GM19099 (cell line): ENCODE measurements around the gene NSG1.

Source experiments
- POLR2A ChIP-seq: IDR thresholded peaks from 3 replicates; pipeline ENCODE4 v1.6.1; 2011; ENCODE audit warnings: low read depth; ENCODE audit not compliant: insufficient read length; ENCODE audit errors: extremely low read depth

Gene NSG1

GRCh38 chr4:4362991-4363697, 23.8 kb upstream of the NSG1 start:
- TF ChIP-seq POLR2A, result no peak

GRCh38 chr4:4364061-4364460, 22.8 kb upstream of the NSG1 start:
- no peak for TF ChIP-seq POLR2A

GRCh38 chr4:4364486-4365208, 22.3 kb upstream of the NSG1 start:
- TF ChIP-seq POLR2A, result no peak

- no peak for TF ChIP-seq POLR2A
These were observed 17.9 kb upstream of the NSG1 start for GRCh38 chr4:4368809-4369580.

- TF ChIP-seq POLR2A, result no peak
These were observed 12.4 kb upstream of the NSG1 start for GRCh38 chr4:4374388-4375098.

GRCh38 chr4:4376074-4376473, 10.8 kb upstream of the NSG1 start:
- no peak for TF ChIP-seq POLR2A

- no peak for TF ChIP-seq POLR2A
These were observed 9.7 kb upstream of the NSG1 start for GRCh38 chr4:4377191-4377590.

GRCh38 chr4:4377732-4378460, 9.0 kb upstream of the NSG1 start:
- no peak for TF ChIP-seq POLR2A

GRCh38 chr4:4379540-4380087, 7.3 kb upstream of the NSG1 start:
- no peak for TF ChIP-seq POLR2A

- no peak for TF ChIP-seq POLR2A
These were observed 3.8 kb upstream of the NSG1 start for GRCh38 chr4:4383085-4383484.

- TF ChIP-seq POLR2A, result no peak
These were observed 2.1 kb upstream of the NSG1 start for GRCh38 chr4:4384837-4385236.

GRCh38 chr4:4385729-4386295, 1.1 kb upstream of the NSG1 start:
- no peak for TF ChIP-seq POLR2A

GRCh38 chr4:4386296-4386735, 586 bp upstream of the NSG1 start:
- no peak for TF ChIP-seq POLR2A
